AG09309 (cell line): Measurements from ENCODE around the gene MOB3B.

Source experiments
- DNase-seq: peaks from one replicate; pipeline ENCODE4 v3.0.0-alpha.2; 2010; ENCODE audit warnings: low read depth
- H3K4me3 ChIP-seq: 2 replicates; pipeline ENCODE4 v1.5.1; 2011; ENCODE audit warnings: mild to moderate bottlenecking, low read depth, low read length, moderate library complexity; ENCODE audit not compliant: control insufficient read depth
- TF ChIP-seq, protein P1 (sequence below): IDR thresholded peaks from 2 replicates; pipeline ENCODE4 v1.5.1; 2011; ENCODE audit warnings: mild to moderate bottlenecking, low read depth, low read length, inconsistent platforms; ENCODE audit not compliant: insufficient read depth, control insufficient read depth; ENCODE audit errors: missing control alignments

MOB3B gene

DNA sequence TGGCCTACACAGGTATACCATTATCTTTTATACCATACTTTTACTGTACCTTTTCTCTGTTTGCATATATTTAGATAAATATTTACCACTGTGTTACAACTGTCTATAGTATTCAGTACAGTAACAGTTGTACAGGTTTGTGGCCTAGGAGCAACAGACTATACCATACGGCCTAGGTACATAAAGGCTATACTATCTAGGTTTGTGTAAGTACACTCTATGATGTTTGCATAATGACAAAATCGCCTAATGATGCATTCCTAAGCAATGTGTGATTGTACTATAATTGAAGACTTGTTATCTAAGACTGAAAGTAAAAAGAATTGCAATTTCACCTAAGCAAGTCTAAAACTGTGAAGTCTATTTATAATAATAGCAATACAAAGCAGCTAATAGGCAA is 39.8 kb upstream of the MOB3B start:
- no peak overlapping the region for H3K4me3 ChIP-seq
- no peak for DNase-seq
- TF ChIP-seq, protein P1, sequence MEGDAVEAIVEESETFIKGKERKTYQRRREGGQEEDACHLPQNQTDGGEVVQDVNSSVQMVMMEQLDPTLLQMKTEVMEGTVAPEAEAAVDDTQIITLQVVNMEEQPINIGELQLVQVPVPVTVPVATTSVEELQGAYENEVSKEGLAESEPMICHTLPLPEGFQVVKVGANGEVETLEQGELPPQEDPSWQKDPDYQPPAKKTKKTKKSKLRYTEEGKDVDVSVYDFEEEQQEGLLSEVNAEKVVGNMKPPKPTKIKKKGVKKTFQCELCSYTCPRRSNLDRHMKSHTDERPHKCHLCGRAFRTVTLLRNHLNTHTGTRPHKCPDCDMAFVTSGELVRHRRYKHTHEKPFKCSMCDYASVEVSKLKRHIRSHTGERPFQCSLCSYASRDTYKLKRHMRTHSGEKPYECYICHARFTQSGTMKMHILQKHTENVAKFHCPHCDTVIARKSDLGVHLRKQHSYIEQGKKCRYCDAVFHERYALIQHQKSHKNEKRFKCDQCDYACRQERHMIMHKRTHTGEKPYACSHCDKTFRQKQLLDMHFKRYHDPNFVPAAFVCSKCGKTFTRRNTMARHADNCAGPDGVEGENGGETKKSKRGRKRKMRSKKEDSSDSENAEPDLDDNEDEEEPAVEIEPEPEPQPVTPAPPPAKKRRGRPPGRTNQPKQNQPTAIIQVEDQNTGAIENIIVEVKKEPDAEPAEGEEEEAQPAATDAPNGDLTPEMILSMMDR = no peak

DNA sequence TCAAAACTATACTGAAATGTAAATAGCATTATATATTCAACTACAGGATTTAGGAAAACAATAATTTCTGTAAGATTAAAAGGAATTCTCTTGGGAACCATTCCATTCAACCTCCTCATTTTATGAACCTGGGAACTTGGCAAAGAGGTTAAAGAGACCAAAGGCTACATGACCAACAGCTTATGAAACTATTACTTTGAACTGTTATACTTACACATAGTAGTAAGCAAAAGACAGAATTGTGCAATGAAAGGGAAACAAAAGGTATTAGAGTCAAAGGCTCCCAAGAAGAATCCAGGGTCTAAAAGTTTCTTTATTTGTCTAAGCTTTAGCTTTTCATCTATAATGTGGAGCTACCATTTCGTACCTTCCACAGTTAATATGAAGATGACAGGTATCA is 36.5 kb upstream of the MOB3B start:
- no peak overlapping the region for H3K4me3 ChIP-seq
- no peak for DNase-seq
- TF ChIP-seq, protein P1 = no peak

DNA sequence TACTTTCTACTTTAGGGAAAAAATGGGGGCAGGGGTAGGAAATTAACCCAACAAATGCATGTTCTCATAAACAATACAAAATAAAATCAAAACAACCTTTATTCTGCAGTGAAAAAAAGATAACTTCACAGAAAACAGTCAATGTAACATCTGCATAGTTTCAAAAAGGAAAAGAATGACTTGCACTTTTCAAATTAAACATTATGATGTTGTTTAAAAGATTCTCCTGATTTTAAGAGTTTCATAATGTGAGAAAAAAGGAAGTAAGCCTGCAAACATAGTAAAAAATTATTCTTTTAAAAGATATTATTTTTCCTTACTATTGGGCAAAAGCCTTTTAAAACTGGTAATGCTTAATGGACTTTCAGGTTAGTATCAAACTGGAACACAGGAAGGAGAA is 36.1 kb upstream of the MOB3B start:
- DNase-seq = no peak
- no peak overlapping the region for H3K4me3 ChIP-seq
- TF ChIP-seq, protein P1 = no peak

DNA sequence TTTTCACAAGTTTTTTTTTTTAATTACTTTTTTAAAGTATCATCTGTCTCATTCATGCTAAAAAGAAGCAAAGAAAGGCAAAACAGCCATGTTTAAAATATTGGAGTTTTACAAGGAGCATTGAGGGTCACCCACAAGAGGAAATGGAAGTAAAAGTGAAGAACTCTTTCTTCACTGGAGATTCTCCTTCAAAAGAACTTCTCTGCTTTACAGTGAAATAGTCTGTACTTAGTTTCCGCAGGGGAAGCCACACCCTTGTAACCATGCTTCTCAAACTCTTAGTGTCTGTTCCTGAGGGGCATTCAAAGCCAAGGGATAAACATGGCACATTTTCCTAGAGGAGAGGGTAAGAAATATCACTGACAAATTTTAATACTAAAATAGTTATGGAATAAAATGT is 35.1 kb upstream of the MOB3B start:
- no peak overlapping the region for H3K4me3 ChIP-seq
- no peak for DNase-seq
- TF ChIP-seq, protein P1 = no peak

DNA sequence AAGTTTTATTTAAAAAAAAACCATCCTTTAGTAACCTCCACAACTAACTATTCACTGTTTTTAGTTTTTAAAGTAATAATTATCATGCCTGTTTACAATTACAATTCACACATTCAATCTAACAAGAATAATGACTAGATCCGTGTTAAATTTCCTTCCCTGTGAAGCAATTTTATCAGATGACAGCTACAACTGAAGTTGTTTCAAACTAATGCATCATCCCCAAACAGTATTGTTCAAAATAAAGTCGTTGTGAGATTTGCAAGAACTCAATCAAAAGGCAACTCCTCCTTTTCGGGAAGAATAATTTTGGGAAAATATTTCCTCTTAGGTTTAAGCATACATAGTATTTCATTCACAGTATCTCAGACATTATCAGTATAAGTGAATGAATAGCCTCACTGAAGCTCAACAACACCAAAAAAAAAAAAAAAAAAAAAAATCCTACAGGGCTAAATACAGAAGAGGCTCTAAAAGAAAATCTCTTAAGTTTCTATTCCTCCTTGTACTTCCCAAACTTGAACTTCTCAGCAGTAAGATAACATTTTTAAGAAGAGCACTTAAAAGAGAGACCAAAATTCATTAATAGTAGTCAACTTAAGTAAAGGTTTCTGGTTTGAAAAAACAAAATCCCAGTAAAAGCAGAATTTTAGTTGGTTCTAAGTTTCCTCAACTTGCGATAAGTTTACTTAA is 34.3 kb upstream of the MOB3B start:
- DNase-seq = no peak

DNA sequence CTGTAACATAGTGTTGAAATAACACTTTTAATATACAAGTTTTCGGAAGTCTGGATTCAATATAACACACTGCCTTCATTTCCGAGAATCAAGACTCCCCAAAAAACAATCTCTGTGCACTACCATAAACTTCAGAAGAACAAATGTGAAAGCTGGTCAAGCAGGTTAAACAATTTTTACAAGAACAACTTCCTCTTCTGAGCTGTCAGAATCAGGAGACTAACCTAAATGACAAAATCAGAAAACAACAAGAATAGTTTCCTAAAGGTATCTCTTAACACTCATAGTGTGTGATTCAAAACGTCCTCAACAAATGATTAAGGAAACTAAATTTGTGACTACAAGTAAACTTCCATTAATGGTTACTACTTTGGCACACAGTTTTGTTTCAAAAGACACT is 32.1 kb upstream of the MOB3B start:
- no peak for DNase-seq
- TF ChIP-seq, protein P1 = no peak
- no peak overlapping the region for H3K4me3 ChIP-seq

More for the DNA sequence above, 34.3 kb upstream of the MOB3B start:
- TF ChIP-seq, protein P1 = no peak
- H3K4me3 ChIP-seq = no peak overlapping the region
